Superior temporal gyrus (tissue), 1 donor: ENCODE results near the gene BFSP2.

Experiments
- DNase-seq: peaks from one replicate; pipeline ENCODE4 v3.0.0-alpha.2; 2016; ENCODE audit errors: extremely low spot score

Gene BFSP2

GRCh38 chr3:133400006-133400515, at the start of gene BFSP2:
Gene BFSP2 (plus strand): TSS chr3:133400056. CDS start chr3:133400084, 28 bp downstream.
- DNase-seq, result no peak

- DNase-seq, result no peak
These were observed 45.1 kb upstream of the BFSP2 start for GRCh38 chr3:133354721-133355120.

- DNase-seq, result no peak
These were observed 39.4 kb upstream of the BFSP2 start for GRCh38 chr3:133360476-133360875.

GRCh38 chr3:133361011-133361410, 38.8 kb upstream of the BFSP2 start:
- DNase-seq, result no peak

GRCh38 chr3:133361435-133361834, 38.4 kb upstream of the BFSP2 start:
- no peak for DNase-seq

GRCh38 chr3:133362539-133362938, 37.3 kb upstream of the BFSP2 start:
- DNase-seq, result no peak

GRCh38 chr3:133364704-133365103, 35.2 kb upstream of the BFSP2 start:
- no peak for DNase-seq

- no peak for DNase-seq
These were observed 32.9 kb upstream of the BFSP2 start for GRCh38 chr3:133366921-133367320.

- no peak for DNase-seq
These were observed 32.5 kb upstream of the BFSP2 start for GRCh38 chr3:133367403-133367802.

- no peak for DNase-seq
These were observed 31.9 kb upstream of the BFSP2 start for GRCh38 chr3:133367956-133368355.

- DNase-seq, result no peak
These were observed 31.3 kb upstream of the BFSP2 start for GRCh38 chr3:133368371-133369067.

GRCh38 chr3:133369068-133369440, 30.8 kb upstream of the BFSP2 start:
- DNase-seq, result no peak

GRCh38 chr3:133371181-133371580, 28.7 kb upstream of the BFSP2 start:
- DNase-seq, result no peak

- DNase-seq, result no peak
These were observed 28.2 kb upstream of the BFSP2 start for GRCh38 chr3:133371676-133372075.

GRCh38 chr3:133374708-133375402, 25.0 kb upstream of the BFSP2 start:
- DNase-seq, result no peak

GRCh38 chr3:133375403-133375745, 24.5 kb upstream of the BFSP2 start:
- DNase-seq, result no peak

- DNase-seq, result no peak
These were observed 23.0 kb upstream of the BFSP2 start for GRCh38 chr3:133376810-133377209.

GRCh38 chr3:133377396-133377795, 22.5 kb upstream of the BFSP2 start:
- peak; percentile 81 for DNase-seq

GRCh38 chr3:133379926-133380325, 19.9 kb upstream of the BFSP2 start:
- no peak for DNase-seq

GRCh38 chr3:133380481-133381225, 19.2 kb upstream of the BFSP2 start:
- DNase-seq, result no peak

- DNase-seq, result no peak
These were observed 18.3 kb upstream of the BFSP2 start for GRCh38 chr3:133381346-133382109.

GRCh38 chr3:133383175-133383574, 16.7 kb upstream of the BFSP2 start:
- DNase-seq, result no peak
